Measurements from ENCODE around the gene FDX2.

GRCh38 chr19:10278935-10279334 is 36.9 kb downstream of the FDX2 start:
- no peak for TF ChIP-seq CTCF (IDR thresholded peaks at IDR 0.05)
- no peak for TF ChIP-seq POLR2A (IDR thresholded peaks at IDR 0.05)

Data from ovary (tissue), 3 donors.